Panc1 (cell line): ENCODE measurements around the gene CACNB1. TPM values are rescaled to one million over a fixed set of nuclear protein-coding genes. Genes with fewer than 3 reads are reported as not detected.

ENCODE experiments used
- ATAC-seq: fragments of 200-7000 bp; cut with Tn5 transposase; 2 replicates; pipeline ENCODE4 v1.9.1; 2020; ENCODE audit warnings: mild to moderate bottlenecking, moderate library complexity
- BruUV-seq: library from RNA; stranded (reverse); fragments of 400-500 nt; replicated peaks from 2 replicates; lab custom pipeline; 2021; lab: Mats Ljungman, UMichigan
- CTCF ChIA-PET: fragments of 300-600 bp; sonication (Branson Sonifier 250); formaldehyde crosslinking; loops from one replicate; lab custom pipeline; 2022; ENCODE audit warnings: antibody characterized with exemption; lab: Charles Lee
- POLR2A ChIA-PET: fragments of 300-600 bp; sonication (Branson Sonifier 250); formaldehyde crosslinking; loops from one replicate; lab custom pipeline; 2022; ENCODE audit warnings: antibody characterized with exemption; lab: Charles Lee
- DNase-seq: peaks from one replicate; pipeline ENCODE4 v3.0.0-alpha.2; 2010; ENCODE audit warnings: low read depth, low spot score
- H3K27ac ChIP-seq: 2 replicates; pipeline ENCODE4 v1.5.1; 2011; ENCODE audit warnings: mild to moderate bottlenecking, low read length, inconsistent platforms
- H3K27me3 ChIP-seq: fragments of 200-500 bp; sonication (Bioruptor generic); 2 replicates; pipeline ENCODE4 v1.6.0; 2014; ENCODE audit warnings: low read length, inconsistent platforms; ENCODE audit not compliant: control insufficient read depth, insufficient read depth
- H3K36me3 ChIP-seq: fragments of 200-500 bp; sonication (Bioruptor generic); 2 replicates; pipeline ENCODE4 v1.5.1; 2014; ENCODE audit warnings: inconsistent platforms, mild to moderate bottlenecking, low read length, moderate library complexity; ENCODE audit not compliant: control insufficient read depth, insufficient read depth
- H3K4me1 ChIP-seq: 2 replicates; pipeline ENCODE4 v1.5.1; 2011; ENCODE audit warnings: inconsistent platforms, mild to moderate bottlenecking, low read length, moderate library complexity; ENCODE audit not compliant: control insufficient read depth, insufficient read depth
- H3K4me3 ChIP-seq, 2 experiments: 2 replicates each; pipeline ENCODE4 v1.5.1; 2011 to 2012; ENCODE audit warnings: low read depth in 2 of 2, low read length in 2 of 2, mild to moderate bottlenecking in 2 of 2, inconsistent platforms in 1 of 2, moderate library complexity in 1 of 2
- H3K9me3 ChIP-seq: fragments of 200-500 bp; sonication (Bioruptor generic); 2 replicates; pipeline ENCODE4 v1.5.1; 2014; ENCODE audit warnings: low read depth, mild to moderate bottlenecking, inconsistent platforms, low read length, moderate library complexity; ENCODE audit not compliant: control insufficient read depth, insufficient read depth
- CTCF ChIP-seq: fragments of 450-650 bp; IDR thresholded peaks from 2 replicates; pipeline ENCODE4 v1.5.1; 2017; ENCODE audit warnings: mild to moderate bottlenecking
- POLR2AphosphoS5 ChIP-seq: IDR thresholded peaks from 2 replicates; pipeline ENCODE4 v1.6.1; 2012; ENCODE audit warnings: mild to moderate bottlenecking, low read depth, low read length, moderate library complexity
- REST ChIP-seq, 2 experiments: IDR thresholded peaks; 2 replicates each; pipeline ENCODE4 v1.6.1; 2011 to 2012; ENCODE audit warnings: low read depth in 2 of 2, control low read depth in 1 of 2, low read length in 1 of 2, mild to moderate bottlenecking in 1 of 2, moderate library complexity in 1 of 2; ENCODE audit not compliant: insufficient read depth in 1 of 2
- SIN3A ChIP-seq: IDR thresholded peaks from 2 replicates; pipeline ENCODE4 v1.6.1; 2012; ENCODE audit warnings: low read depth, mild to moderate bottlenecking, low read length, moderate library complexity, borderline replicate concordance; ENCODE audit not compliant: insufficient read depth
- TCF7L2 ChIP-seq: IDR thresholded peaks from 2 replicates; pipeline ENCODE4 v1.6.1; 2011; ENCODE audit warnings: mild to moderate bottlenecking, low read depth, low read length, inconsistent platforms
- in situ Hi-C: cut with HindIII; loops from 2 replicates; pipeline ENCODE4 v1.10.0; 2016; ENCODE audit warnings: low sequenced_read_pairs, low pct_unique_long_range_greater_than_20kb
- intact Hi-C: fragments of 100-400 bp; cut with micrococcal nuclease; formaldehyde crosslinking; loops from one replicate; pipeline ENCODE4 v1.10.0; 2022; ENCODE audit not compliant: unreplicated experiment
- total RNA-seq: library from RNA; stranded (reverse); gene quantifications from one replicate; pipeline ENCODE4 v1.2.1, GENCODE V29; 2021; ENCODE audit not compliant: unreplicated experiment

The CACNB1 gene
- total RNA-seq, 1 experiment from 2014 or later = 14.9 TPM

DNA sequence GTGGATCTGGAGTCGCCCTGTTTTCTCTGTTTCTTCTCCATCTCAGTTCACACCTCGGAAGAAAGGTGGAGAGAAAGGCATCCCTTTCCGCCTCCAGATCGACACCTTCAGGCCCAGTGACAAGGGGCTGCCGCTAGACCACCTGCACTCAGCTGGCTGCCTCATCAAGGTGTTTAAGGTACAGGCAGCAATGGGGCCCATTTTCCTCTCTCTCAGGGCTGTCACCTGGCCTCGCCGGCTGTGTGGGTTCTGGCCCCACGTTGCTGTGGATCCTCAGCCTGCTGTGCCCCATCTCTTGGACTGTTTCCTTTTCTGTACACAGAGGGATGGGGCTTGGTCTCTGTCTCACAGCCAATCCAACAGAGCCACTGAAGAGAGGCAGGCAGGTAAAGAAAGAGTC, 45.7 kb upstream of the CACNB1 start:
- ATAC-seq = no peak
- DNase-seq = no peak
- no peak overlapping the region for H3K4me3 ChIP-seq
- H3K27ac ChIP-seq = no peak overlapping the region
- intact Hi-C loops = no loop called here
- H3K36me3 ChIP-seq = no peaks in the 10 kb centered on the region
- H3K27me3 ChIP-seq = no peaks in the 10 kb centered on the region
- TF ChIP-seq REST (IDR thresholded peaks at IDR 0.05; ENCODE audit: insufficient read depth in 1 of 2, low read depth in 2 of 2, low read length in 1 of 2) (no peak), SIN3A (no peak), POLR2AphosphoS5 (no peak), CTCF (no peak)
- H3K9me3 ChIP-seq = no peaks in the 10 kb centered on the region
- ChIA-PET POLR2A (no interaction called here), CTCF (interaction anchor here (0.8 to 1.1 kb wide), 2 partner anchors 13 to 25 kb away, joined by 3 read pairs; no protein-coding TSS in a partner anchor)
- 0 out of 2 replicates have a peak, but pooled peaks cover 2% of the 10 kb centered on the region for H3K4me1 ChIP-seq
- BruUV-seq = no TSS peak
- in situ Hi-C loops = no loop called here

DNA sequence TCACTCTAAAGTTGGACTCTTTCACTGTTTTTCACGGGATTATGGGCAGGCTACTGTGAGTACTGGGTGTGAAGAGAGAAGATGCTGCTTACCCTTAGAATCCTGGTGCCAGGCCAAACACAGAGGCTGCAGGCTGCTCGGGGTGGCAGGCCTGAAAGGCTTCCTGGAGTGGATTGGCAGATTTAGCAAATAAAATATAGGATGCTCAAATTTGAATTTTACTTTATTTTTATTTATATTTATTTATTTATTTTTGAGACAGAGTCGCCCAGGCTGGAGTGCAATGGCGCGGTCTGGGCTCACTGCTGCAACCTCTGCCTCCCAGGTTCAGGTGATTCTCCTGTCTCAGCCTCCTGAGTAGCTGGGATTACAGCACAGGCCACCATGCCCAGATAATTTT, 43.2 kb upstream of the CACNB1 start:
- intact Hi-C loops (no loop called here), in situ Hi-C loops (no loop called here)
- H3K36me3 ChIP-seq = no peaks in the 10 kb centered on the region
- ChIA-PET CTCF (no interaction called here), POLR2A (no interaction called here)
- TF ChIP-seq POLR2AphosphoS5 (no peak), SIN3A (no peak), TCF7L2 (no peak), REST (IDR thresholded peaks at IDR 0.05; ENCODE audit: insufficient read depth in 1 of 2, low read depth in 2 of 2, low read length in 1 of 2) (no peak), CTCF (no peak)
- H3K27me3 ChIP-seq = no peaks in the 10 kb centered on the region
- H3K9me3 ChIP-seq = no peaks in the 10 kb centered on the region
- no peak overlapping the region for H3K4me3 ChIP-seq
- no peak for DNase-seq
- no peak for ATAC-seq
- BruUV-seq = no TSS peak
- H3K27ac ChIP-seq = no peak overlapping the region
- 0 out of 2 replicates have a peak, but pooled peaks cover 2% of the 10 kb centered on the region for H3K4me1 ChIP-seq
